Measurements from ENCODE around the gene PLCD1.
A peak's percentile ranks its signal among the peaks of the same experiment; 100 is the strongest.
"Not testable (repeated sequence)": the region's sequence is repeated elsewhere in the genome, so short reads cannot be mapped to it uniquely, and the experiment has no call there.

The PLCD1 gene

DNA sequence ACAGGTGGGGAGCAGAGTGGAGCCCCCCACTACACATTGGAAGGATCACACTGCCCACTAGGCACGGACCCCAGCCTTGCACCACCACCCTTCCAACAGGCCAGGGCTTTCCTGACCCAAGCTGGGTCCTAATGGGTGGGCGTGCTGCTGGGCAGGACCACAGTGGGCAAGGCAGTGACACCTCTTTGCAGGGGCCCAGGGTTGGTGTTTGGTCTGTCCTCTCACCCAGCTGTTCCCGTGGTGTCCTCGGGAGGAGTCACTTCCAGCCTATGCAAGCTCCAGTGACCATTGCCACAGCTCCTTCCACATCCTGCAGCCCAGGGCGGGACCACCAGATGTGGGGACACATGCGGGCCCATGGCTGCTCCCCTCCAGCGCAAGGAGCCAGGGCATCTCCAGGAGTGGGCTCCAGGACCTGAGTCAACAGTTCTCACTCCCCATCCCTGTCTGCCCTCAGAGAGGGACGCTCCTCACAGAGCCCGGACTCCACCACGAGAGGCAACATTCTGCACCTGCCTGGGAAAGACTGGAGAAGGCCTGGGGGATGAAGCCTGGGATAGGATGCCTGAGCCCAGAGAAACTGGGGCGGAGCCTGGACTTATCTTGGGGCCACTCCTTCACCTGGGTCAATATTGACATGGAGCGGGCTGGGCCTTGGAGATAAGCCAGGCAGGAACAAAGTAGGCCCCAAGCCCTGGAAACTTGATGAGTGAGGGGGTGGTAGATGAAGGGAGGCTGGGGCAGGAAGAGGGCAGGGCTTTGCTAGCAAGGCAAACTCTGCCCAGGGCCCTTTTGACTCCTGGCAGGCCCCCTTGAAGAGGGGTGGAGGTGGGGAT lies 42.7 kb downstream of the PLCD1 start:
- DNase-seq (ENCODE audit: low read depth): no peak

DNA sequence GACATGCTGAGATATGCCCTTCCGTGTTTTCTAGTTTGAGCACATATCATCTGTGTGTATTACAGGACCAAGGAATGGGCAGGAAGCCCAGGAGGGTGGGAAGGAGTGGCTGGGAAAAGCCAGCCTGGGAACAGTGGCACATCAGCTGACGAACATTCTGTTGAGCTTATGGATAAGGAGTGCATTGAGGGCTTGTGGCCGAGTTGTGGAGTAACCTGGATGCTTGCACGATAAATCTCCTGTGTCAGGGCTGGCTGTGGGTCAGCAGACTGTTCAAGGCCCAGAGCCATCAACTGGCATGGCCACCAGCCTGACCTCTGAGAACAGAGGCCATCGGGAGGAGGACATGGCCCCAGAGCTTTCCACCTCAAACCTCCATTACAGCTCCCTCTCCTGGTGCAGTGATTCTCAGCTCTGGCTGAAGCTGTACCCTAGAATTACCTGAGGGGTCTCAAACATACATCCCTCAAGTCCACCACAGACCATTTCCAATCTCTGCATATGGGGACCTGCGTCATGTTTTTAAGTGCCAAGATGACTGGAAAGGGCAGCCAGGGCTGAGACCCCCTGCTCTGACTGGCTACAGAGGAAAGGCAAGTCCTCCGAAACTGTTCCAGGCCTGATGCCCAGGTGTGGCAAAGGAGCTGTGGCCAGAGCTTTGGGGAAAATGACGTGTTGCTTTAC lies 43.7 kb downstream of the PLCD1 start:
- DNase-seq (ENCODE audit: low read depth): no peak

DNA sequence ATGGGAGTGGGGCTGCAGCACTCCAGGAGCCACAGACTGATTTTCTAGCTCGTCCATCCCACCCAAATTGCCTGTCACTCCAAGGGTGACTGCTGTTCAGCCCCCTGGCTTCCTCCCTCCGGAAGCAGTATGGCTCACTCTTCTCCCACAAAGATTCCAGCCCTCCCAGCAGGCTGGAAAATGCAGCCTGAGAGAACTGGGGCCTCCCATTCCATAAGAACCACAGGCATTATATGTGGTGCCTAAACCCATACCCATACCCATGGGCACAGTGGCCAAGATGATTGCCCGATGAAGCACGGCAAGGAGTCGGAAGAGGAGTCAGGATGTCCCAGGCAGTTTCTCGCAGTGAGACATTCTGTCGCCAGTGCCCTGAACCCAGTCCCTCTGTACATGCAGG lies 44.8 kb downstream of the PLCD1 start:
- DNase-seq (ENCODE audit: low read depth): no peak

DNA sequence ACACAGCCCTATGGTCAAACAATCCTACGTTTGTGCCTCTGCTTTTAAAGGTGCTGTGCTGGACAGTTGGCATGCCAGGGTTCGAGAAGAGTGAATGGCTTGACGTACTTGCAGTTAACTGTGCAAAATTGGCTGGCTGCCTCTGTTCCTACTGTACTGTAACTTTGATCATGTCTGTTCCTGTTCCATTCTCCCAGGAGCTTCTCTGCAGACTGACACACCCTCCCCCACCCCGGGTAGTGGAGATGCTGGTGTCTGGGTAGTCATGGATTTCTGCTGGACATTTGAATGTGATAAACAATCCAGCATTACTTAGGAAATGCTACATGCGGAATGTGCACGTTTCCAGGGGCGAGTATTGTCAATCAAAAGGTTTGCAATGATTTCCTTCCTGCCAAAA lies 45.4 kb downstream of the PLCD1 start:
- DNase-seq (ENCODE audit: low read depth): no peak

DNA sequence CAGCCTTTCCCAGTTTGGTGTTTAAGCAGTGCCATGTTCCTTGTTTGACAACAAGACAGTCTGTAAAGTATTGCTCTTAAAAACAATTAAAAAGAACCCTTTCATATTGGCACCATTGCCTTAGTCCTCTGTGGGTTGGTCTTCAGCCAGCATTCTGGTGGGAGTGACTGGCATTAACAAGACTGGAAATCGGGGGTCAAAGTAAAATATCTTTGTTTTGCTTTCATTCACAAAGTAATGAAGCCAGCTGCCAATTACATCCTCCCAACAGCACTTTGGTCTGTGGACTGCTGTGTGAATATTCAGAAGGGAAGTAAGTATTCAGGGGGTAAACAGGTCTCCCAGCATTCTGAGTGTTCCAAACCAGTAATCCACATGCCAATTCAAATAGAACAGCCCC lies 47.1 kb downstream of the PLCD1 start:
- no peak for DNase-seq (ENCODE audit: low read depth)

DNA sequence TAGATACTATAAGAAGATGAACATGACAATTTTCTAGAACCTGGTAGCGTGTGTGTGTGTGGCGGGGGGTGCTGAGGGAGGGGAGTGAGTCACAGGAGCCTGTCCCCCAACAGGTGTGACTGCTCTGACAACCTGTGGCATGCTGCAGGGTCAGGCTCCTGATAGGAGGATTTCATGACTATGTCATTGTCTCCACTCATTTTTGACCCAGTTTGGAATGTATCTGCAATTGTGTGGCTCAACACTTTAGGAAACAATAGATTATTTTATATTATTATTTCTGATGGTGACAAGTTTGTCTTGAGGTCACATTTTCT lies 48.1 kb downstream of the PLCD1 start:
- DNase-seq (ENCODE audit: low read depth): no peak

DNA sequence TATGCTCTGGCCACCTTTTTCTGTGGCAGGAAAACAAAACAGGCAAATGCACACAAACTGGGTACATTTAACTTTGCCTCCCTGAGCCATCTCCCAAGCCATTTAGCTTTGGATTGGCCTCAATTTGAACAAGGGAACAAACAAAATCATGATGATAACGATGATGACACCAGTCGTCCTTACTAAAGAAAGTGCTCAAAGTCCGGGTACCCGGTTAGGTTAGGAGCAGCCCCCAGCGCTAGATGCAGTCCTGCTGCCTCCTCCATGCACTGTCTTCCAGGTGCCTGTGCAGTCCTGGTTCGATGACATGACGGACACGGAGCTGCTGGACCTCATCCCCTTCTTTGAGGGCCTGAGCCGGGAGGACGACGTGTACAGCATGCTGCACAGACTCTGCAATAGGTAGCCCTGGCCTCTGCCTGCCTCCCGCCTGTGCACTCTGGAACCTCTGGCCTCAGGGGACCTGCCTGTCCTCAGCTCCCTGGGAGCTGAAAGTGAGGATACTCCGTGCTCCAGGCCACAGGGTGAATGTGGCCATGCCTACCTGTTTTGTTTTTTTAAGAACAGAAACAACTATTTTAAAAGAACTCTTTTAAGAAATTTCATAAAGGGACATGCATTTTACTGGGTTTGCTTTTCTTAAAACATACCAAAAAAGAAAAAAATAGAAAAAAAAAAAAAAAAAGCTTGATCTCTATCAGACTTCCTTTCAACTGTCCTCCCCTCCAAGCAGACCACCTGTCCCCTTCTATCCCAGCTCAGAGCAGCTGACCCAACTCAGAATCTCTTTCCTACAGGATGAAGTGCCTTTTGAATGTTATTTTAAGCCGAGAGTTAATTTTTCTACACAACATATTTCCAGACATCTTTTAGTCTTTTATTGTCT lies 48.7 kb downstream of the PLCD1 start:
- DNase-seq (ENCODE audit: low read depth): no peak

DNA sequence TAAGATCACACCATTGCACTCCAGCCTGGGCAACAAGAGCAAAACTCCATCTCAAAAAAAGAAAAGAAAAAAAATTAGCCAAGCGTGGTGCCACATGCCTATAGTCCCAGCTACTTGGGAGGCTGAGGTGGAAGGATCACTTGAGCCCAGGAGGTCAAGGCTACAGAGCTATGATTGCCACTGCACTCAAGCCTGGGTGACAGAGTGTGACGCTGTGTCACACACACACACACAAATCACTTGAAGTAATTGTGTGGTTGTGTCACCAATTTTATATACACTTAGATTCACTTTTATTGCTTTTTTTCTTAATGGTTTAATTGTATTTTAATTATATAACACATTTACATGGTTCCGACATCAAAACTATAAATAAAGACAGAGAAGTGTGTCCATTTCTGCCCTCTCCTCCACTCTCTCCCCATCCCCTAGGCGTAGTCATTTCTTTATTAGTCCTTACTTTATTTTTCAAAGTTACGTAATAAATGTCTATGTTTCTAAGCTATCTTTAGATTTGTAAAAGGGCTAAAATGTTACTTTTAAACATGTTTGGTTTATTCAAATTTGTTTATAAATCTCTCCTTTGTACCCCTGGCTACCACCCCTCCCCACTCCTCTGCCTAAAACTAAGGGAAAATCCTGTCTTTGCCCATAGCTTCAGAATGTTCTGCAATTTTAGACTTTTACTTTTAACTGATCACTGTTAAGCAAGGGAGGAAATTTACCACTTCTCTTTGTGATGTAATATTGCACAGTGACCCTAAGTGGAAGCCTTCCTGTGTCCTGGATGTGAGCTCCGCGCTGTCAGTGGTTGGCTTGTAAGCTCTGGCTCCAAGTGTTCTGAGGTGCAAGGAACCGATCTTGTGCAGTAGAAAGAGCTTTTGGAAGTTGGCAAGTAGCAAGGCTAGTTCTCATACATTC lies 49.6 kb downstream of the PLCD1 start:
- DNase-seq (ENCODE audit: low read depth): no peak

DNA sequence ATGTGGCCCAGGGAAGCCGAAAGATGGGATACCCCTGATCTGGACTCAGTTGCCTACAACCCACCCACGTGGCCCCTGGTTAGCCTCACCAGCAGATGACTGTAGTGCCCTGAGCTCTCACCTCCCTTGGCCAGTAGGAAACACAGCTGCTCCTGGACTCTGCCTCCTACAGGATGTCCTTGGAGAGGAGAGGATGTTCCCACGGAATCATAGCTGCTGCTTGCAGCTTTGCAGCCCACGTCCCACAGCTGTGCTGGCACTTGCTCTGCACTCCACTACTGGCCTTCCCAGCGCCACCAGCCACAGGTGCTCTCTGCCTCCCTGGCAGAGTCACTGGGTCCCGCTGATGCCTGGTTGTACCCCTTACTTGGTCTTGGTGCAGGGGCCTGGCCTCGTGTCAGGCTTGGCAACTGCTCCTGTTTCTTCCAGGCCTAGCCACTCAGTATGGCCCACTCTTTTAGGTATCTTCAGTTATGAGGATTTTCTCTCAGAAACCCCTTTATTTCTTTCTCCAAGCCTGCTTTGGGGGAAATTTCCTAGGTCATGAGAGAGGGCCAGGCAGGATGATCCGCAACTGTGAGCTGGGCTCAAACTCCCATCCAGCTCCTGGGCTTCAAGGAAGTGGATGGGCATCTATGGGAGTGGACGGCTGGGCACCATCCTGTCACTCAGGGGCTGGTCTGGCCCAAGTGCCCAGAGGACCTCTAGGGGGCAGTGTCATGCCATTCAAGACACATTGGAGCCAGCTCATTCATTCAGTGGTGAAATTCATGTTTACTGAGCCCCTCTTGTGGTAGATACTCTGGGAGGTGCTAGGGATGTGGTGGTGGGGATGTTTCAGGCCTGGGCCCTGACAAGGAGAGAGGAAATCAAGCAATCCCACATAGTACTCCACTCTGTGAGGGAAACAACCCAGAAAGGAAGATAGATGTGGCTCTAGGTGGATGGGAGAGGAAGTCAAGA lies 55.0 kb downstream of the PLCD1 start:
- peak; percentile 63 for DNase-seq (ENCODE audit: low read depth)

DNA sequence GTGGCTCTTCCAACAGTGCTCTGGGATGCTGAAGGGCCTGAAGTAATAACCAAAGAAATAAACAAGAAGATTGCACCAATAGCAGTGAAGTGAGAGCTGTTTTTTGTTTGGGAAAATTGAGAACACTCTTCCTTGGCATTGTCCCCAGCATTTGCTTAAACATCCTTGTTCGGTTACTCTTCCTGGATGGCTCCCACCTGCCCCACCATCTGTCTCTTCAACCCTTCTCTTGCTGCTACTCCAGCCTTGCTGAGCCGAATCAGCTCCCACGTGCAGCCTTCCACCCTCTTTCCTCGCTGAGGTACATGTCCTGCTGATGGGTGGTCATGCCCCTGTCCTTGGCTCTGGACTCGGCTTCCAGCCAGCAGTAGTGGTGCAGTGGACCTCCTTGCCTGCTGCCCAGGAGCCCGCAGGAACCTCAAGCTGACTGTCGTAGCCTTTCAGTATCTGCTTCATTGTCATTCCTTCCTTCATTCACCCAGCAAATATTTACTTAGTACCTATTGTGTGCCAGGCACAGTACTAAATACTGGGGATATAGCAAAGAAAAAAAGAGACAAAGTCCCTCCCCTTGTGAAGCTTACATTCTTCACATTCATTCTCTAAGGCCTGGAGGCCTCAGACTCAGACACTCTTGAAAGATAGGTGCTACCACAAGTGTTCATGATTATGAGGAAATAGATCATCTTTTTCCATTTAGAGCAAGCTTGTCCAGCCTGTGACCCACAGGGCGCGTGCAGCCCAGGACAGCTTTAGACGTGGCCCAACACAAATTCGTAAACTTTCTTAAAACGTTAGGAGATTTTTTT lies 56.0 kb downstream of the PLCD1 start:
- no peak for DNase-seq (ENCODE audit: low read depth)

DNA sequence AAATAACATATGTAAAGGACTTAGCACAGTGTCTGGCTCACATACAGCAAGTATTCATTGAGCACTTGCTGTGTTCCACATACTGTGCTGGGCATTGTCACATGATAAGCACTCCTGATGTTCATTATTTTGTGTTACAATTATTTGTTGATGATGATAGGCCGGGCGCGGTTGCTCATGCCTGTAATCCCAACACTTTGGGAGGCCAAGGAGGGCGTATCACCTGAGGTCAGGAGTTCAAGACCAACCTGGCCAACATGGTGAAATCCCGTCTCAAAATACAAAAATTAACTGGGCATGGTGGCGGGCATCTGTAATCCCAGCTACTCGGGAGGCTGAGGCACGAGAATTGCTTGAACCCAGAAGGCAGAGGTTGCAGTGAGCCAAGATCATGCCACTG lies 57.4 kb downstream of the PLCD1 start:
- not testable (repeated sequence) for DNase-seq (ENCODE audit: low read depth)

DNA sequence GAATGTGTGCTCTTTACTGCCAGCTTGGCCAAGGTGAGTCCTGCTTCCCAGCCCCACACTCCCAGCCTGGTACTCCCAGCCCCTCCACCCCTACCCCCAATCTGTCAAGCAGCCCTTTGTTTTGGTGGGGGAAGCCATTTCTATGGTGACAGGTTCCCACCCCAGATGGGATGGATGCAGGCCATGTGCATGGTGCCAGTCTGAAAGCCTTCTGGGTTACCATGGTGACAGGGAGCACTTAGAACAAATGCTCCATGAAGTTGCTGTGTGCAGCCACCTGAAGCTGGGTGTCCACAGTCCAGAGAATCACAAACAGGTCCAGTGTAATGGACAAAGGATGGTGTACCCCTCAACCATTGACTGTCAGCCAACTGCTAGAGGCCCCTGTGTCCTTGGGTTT lies 58.0 kb downstream of the PLCD1 start:
- DNase-seq (ENCODE audit: low read depth): no peak

DNA sequence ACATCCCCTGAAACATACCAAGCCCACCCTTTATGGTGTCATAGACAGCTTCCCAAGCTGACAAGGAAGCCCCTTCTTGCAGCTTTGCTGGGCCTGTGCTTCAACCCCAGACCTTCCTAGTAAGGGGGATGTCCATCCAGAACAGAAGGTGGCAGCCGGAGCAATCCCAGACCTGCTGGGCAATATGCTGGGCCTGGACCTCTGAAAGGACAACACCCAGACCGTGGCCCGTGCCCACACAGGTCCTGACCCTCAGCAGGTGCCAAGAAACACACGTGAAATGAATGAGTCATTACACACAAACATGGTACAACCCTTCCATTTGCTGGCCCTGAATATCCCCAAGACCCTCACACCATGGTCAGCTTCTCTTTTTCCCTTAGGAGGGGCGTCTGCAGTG lies 58.6 kb downstream of the PLCD1 start:
- no peak for DNase-seq (ENCODE audit: low read depth)

DNA sequence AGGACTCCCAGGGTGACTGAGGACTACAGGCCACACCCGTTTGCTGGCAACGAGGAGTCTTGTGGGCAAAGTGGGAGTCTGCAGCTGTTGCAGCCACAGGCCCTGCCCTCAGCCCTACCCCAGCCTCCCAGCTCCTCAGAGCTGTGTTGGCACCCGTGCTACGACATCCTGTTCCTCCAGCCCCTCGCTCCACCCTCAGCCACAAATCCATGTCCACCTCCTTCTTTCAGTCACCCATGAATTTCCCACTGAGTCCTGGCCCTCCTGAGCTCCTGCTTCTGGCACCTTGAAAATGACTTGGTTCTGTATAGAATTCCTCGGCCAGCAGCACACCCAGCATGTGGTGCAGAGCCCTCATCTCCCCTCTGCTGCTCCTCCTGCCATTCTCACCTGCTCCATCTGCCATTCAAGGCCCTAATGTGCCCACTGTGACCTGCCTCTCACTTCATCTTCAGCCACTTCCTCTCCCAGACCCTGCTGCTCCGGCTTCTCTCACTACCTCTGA lies 59.8 kb downstream of the PLCD1 start:
- no peak for DNase-seq (ENCODE audit: low read depth)

DNA sequence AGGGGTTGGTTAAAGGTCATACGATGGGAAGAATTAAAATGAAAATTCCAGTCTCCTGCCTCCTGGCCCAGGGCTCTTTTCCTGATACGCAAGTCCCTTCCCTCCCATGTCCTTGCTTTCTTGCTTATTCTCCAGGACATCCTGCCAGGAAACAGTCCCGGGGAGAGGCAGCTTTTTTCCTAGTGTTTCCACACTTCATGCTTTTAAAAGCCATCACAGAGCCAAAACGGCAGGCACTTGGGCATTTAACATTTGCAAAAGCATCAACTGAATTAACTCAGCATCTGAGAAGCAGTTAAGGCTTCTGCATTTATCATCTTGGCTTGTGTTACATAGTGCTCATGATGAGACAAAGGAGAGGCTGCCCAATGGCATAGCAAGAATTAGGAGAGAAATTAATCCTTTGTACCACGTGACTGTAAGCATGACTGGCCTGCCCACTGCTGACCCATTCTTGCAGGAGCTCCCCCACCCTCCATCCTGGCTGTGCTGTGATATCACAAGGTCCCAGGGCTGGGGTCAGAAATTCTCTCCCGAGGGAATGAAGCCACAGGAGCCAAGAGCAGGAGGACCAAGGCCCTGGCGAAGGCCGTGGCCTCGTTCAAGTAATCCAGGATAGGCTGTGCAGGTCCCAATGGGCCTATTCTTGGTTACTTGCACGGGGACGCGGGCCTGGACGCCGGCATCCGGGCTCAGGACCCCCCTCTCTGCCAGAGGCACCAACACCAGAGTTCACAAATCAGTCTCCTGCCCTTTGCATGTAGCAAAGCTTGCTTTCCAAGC lies 60.4 kb downstream of the PLCD1 start:
- DNase-seq (ENCODE audit: low read depth): no peak

DNA sequence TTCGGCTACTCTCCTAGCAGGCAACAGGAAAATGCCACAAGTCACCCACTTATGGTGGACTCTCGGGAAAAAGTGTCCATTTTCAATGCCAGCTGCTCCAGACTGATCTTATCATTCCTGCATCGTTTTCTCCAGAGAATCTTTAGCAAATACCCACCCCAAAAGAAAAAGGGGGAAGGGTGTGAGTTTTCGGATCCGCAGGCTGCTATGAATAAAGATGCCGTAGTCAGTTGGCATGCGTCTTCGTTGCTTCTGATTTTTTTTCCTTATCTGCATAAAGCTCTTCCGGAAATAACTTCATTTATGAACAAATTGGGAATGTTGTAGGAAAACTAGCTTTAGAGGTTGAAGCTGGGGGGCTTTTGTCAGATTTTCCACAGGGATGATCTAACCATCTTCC lies 61.2 kb downstream of the PLCD1 start:
- no peak for DNase-seq (ENCODE audit: low read depth)

DNA sequence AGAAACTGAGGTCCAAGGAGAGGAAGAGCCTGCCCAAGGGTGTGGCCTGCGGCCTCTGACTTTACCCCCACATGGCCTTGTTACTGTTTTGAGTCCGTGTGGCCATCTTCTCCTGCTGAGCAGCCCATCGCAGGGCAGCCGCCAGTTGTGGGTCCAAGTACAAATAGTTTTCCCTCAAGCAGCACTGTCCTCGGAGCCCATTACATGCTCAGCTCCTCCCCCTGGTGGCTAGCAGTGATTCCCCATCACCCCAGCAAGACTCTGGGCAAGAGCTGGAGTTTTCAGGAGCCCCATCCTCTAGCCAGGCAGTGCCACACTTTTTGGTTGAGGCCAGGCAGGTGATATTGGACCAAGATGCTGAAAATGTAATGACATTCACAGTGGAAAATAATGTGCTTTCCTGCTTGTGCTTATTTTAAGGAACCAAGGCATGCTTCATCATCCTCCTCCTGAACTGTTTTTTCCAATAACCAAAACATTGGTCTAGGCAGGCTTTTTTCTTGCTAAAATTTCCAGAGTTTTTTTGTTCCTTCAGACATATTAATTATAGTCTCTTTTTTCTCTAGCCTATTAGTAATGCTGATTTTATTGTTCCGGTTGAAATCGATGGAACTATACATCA lies 62.1 kb downstream of the PLCD1 start:
- peak; percentile 28 for DNase-seq (ENCODE audit: low read depth)

DNA sequence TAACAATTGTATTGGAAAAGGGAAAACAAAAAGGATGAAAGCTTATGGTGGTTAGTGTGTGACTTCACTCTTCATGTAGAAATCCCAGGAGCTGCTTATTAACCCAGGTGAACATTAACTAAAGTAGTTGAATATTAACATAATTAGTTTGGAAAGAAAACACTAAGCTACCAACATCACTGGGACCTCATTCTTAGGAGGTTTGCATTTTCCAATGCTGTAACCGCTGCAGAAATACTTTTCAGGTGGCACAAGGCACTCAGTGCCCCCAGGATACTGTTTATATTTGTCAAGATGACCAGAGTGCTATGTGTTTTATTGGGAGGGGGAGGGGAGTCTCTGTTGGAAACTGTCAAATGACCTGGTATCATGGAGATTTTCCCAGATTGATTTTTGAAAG lies 64.7 kb downstream of the PLCD1 start:
- DNase-seq (ENCODE audit: low read depth): no peak

Data from stimulated activated CD8-positive, alpha-beta memory T cell treated with anti-CD3 and anti-CD28 coated beads, Interleukin-12 subunit alpha, Interleukin-12 subunit beta, amount 100 ng/mL, for 1 hour (primary cell).